B cell (primary cell): ENCODE results near the gene DLG2.

Source experiments
- CTCF ChIP-seq: fragments of 200-600 bp; IDR thresholded peaks from one replicate; pipeline ENCODE4 v1.8.0; 2022; ENCODE audit warnings: antibody characterized with exemption, mild to moderate bottlenecking
- EZH2 ChIP-seq: IDR thresholded peaks from 2 replicates; pipeline ENCODE4 v1.6.1; 2012; ENCODE audit warnings: borderline replicate concordance, low read depth, mild to moderate bottlenecking, moderate library complexity, low read length; ENCODE audit not compliant: insufficient read depth, poor library complexity, severe bottlenecking

- TF ChIP-seq CTCF (no peak), EZH2 (no peak)
Observed at GRCh38 chr11:84106541-84106940, 1520.6 kb downstream of the DLG2 start.
